CD4-positive, alpha-beta T cell treated with Interleukin-6 at 100 ng/mL for 8 hours (primary cell): ENCODE data around the gene PPP1R13L.
"Not testable (repeated sequence)": the region's sequence is repeated elsewhere in the genome, so short reads cannot be mapped to it uniquely, and the experiment has no call there.

ENCODE experiments used
- DNase-seq: peaks from one replicate; pipeline ENCODE4 v3.0.0-alpha.2; 2020; ENCODE audit warnings: mixed read lengths, low spot score

PPP1R13L gene

DNA sequence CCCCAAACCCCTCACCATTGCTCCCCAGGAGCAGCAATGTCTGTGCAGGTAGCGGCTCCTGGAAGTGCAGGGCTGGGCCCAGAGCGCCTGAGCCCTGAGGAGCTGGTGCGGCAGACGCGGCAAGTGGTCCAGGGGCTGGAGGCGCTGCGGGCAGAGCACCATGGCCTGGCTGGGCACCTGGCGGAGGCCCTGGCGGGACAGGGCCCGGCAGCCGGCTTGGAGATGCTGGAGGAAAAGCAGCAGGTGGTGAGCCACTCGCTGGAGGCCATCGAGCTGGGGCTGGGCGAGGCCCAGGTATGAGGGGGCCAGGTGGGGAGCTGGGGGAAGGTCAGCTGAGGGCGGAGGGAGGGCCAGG lies 59.4 kb downstream of the PPP1R13L start:
- no peak for DNase-seq

DNA sequence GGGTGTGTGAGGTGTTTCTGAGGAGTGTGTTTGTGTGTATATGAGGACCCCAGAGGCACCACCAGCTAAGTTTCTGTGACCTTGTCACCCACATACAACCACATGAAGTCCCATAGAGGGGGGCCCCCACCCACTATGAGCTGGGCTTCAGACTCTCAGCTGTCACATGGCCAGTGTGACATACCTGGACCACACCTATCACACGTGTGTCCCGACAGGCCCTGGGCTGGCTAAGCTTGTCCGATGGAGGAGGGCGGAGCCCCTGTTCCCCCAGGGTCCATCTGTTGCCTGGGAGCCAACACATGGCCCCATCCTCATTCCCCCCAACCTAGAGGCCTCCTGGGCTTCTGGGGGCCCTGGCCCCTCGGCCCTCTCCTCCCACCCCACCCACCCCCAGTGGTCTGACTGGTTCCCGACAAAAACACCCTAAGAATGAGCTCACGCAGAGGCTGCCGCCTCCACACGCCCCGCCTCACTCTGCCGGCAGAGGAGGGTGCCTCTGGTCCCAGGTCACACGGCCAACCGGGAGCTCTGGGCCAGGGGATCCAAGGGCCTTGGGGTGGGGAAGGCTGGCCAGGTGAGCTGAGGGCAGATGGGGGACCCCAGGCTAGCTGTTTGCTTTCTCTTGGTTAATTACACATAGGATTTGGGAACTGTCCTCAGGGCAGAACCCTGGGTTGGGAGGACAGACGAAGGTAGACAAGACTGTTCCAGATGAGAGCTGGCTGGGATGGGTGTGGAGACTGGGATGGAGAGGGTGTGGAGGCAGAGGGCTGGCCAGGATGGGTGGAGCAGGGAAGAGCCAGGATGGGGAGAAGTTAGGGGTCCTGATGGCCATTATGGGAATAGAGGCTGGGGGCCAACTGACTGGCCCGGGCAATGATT lies 60.0 kb downstream of the PPP1R13L start:
- no peak for DNase-seq

DNA sequence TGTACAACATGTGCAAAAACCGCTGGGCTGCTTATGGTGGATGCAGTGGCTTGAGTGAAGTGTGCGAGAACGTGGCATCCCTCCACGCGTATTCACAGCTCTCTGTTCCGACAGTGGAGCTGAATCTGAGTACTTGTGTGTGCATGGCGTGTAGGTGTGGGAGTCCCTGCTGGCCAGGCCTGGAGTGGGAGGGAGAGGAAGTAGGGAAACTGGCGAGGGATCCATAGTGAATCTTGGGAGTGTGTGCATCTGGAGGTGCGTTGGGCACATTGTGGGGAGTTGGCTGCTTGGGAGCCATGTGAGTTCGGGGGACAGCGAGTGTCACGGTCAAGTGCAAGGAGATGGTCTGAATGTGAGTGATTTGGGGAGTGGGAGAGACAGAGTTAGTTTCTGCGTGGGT lies 62.0 kb downstream of the PPP1R13L start:
- no peak for DNase-seq

DNA sequence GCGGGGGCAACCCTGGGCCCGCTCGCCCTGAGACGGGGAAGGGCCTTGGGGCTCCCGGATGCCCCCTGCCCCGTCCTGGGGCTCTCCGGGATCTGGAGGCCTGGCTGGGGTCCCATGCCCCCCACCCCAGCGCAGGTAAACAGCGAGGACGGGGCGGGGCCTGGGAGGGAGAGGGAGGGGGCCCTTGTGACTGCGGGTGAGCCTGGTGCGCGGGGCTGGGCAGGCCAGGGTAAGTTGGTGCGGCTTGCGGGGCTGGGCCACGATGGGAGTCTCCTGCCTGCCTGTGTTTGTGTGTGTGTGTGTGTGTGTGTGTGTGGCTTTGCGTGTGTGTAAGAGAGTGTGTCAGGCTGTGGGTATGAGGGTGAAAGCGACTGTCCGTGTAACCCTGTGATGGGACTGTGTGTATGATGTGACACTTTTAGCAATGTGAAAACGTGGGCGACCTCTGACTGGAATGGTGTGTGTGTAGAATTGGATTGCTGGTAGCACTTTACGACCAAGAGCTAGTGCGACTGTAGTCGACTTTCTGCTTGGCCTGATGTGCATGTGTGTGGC lies 63.9 kb downstream of the PPP1R13L start:
- DNase-seq: no peak

DNA sequence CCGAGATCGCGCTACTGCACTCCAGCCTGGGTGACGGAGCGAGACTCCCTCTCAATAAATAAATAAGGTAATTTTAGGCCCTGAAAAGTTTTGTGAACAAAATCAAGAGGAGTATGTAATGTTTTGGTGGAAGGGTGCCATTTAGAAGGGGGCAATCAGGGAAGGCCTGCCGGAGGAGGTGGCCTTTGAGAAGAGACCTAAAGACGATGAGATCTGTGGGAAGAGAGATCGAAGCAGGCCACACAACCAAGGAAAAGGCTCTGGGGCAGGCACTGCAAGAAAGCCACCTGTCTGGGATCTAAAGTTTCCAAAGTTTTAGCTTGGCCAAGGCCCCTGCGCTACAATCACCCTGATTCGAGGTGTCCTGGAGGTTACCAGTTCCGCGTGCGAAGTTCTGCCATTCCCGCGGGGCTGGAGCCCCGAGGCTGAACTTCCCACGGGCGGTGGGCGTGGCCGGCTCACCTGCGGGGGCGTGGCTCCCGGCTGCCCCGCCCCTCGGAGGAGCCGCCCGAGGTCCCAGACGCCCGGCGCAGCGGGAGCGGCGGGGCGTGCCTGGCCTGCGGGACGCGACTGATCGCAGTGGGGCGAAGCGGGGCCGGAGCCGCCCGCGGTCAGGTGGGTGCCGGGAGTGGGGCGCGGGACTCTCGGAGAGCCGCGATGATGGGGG lies 64.5 kb downstream of the PPP1R13L start, which contains the start of gene KLC3:
KLC3 (plus strand) TSS at position 519 of the 667 bp plus-strand sequence. CDS start 4,792 bp downstream, outside the sequence.
- no peak for DNase-seq

DNA sequence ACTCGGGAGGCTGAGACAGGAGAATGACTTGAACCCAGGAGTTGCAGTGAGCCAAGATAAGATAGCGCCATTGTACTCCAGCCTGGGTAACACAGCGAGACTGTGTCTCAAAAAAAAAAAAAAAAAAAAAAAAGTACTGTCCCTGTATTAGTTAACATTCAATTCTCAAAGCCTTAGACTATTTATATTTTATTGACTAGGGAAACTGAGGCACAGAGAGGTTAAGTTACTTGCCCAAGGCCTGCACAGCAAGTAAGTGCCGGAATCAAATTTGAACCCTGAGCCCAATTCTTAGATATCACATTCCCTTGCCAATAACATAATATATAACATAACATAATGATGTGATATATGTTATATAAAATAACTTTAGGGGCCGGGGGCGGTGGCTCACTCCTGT lies 65.2 kb downstream of the PPP1R13L start:
- no peak for DNase-seq

DNA sequence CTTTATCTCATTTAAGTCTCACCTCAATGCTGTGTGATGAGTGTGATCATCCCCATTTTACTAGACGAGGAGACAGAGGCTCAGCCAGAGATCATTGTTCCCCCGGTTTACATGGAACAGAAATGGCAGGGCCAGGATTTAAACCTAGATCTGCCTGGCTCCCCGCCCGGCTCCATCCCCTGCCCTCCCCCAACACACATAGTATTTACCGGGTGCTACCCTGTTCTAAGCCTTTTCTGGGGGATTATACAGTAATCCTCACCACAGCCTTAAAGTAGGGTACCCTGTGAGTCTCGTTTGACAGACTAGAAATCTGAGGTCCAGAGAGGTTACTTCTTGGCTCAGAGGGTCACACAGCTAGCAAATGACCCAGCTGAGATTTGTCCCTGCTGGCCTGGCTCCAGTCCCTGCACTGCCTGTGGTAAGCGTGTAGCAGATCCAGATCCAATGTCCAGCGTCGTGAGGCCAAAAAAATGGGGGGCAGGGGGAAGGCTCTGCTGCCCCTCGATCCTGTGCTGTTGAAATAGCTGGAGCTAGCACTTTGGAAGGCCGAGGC lies 68.1 kb downstream of the PPP1R13L start:
- no peak for DNase-seq

DNA sequence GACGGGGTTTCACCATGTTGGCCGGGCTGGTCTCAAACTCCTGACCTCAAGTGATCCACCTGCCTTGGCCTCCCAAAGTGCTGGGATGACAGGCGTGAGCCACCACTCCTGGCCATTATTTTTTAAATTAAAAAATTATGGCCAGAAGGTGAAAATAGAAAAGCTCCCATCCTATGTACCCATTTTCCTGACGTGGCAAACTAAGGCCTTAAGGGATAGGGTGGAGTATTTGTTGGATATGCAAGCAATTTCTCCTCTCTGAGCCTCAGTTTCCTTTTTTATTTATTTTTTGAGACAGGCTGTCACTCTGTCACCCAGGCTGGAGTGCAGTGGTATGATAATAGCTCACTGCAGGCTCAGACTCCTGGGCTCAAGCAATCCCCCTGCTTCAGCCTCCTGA lies 70.0 kb downstream of the PPP1R13L start:
- not testable (repeated sequence) for DNase-seq

DNA sequence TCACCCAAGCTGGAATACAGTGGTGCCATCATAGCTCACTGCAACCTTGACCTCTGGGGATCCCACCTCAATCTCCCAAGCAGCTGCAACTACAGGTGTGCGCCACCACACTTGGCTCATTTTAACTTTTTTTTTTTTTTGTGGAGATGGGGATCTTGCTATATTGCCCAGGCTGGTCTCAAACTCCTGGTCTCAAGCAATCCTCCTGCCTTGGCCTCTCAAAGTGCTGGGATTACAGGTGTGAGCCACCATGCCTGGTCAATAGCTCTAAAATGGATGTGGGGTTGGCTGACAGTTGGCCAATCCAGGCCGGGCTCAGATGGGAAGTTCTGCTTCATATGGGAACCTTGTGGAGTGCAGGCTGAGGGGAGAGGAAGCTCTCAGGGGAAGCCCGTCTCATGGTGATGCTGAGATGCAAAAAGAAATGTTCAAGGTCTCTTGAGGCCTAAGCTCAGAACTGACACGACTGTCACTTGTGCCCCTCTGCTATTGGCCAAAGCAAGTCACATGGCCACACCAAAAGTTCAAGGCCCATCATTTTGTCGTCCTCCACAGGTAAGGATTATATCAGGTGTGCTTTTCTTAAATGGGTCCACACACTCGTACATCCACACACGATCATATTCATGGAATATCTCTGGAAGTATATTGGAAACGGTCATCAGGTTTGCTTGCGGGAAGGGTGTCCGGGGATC lies 71.1 kb downstream of the PPP1R13L start:
- no peak for DNase-seq

DNA sequence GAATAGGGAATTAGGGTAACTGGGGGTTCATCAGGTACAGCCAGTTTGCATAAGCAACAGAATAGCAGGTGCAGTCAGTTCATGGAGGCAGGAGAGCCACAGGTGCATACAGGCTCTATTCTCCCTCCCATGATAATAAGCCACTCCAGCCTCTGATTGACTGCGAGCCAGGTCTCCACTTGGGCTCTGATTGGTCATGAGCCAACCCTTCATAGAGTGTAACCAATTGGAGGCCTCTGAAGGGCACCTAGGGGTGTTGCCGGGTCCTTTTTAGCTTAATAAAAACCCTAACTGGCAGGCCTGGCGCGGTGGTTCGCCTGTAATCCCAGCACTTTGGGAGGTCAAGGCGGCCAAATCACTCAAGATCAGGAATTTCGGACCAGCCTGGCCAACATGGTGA lies 73.5 kb downstream of the PPP1R13L start:
- no peak for DNase-seq
